GM04504 (cell line): ENCODE data around the gene MEAK7.

ENCODE experiments used
- DNase-seq: peaks from one replicate; pipeline ENCODE4 v3.0.0-alpha.2; 2012; ENCODE audit warnings: low read depth

The MEAK7 gene

GRCh38 chr16:84511831-84512230, 7.4 kb upstream of the MEAK7 start:
- DNase-seq, result no peak

- DNase-seq, result peak; percentile 72
Measured at GRCh38 chr16:84511180-84511800, 6.8 kb upstream of the MEAK7 start.

- DNase-seq, result no peak
Measured at GRCh38 chr16:84509032-84509950, 4.8 kb upstream of the MEAK7 start.

GRCh38 chr16:84508502-84508901, 4.0 kb upstream of the MEAK7 start:
- no peak for DNase-seq

- DNase-seq, result no peak
Measured at GRCh38 chr16:84507011-84507982, 2.8 kb upstream of the MEAK7 start.

- no peak for DNase-seq
Measured at GRCh38 chr16:84505249-84506187, 1.1 kb upstream of the MEAK7 start.

GRCh38 chr16:84503751-84504395, 586 bp downstream of the MEAK7 start:
- DNase-seq, result no peak

GRCh38 chr16:84502581-84502980, 1.9 kb downstream of the MEAK7 start:
- DNase-seq, result no peak

GRCh38 chr16:84502075-84502474, 2.4 kb downstream of the MEAK7 start:
- DNase-seq, result no peak

- DNase-seq, result no peak
Measured at GRCh38 chr16:84501077-84501735, 3.3 kb downstream of the MEAK7 start.

- DNase-seq, result no peak
Measured at GRCh38 chr16:84500531-84500930, 3.9 kb downstream of the MEAK7 start.

- no peak for DNase-seq
Measured at GRCh38 chr16:84499638-84500037, 4.8 kb downstream of the MEAK7 start.

- no peak for DNase-seq
Measured at GRCh38 chr16:84498859-84499620, 5.4 kb downstream of the MEAK7 start.

- DNase-seq, result no peak
Measured at GRCh38 chr16:84498223-84498610, 6.2 kb downstream of the MEAK7 start.

- DNase-seq, result no peak
Measured at GRCh38 chr16:84497418-84498222, 6.8 kb downstream of the MEAK7 start.

GRCh38 chr16:84496991-84497390, 7.5 kb downstream of the MEAK7 start:
- no peak for DNase-seq

- DNase-seq, result no peak
Measured at GRCh38 chr16:84495506-84495905, 9.0 kb downstream of the MEAK7 start.

- DNase-seq, result no peak
Measured at GRCh38 chr16:84489131-84489530, 15.3 kb downstream of the MEAK7 start.
